ENCODE measurements around the gene AQP2. TPM values are rescaled to one million over a fixed set of nuclear protein-coding genes. Genes with fewer than 3 reads are reported as not detected.
"Not testable (repeated sequence)": the region's sequence is repeated elsewhere in the genome, so short reads cannot be mapped to it uniquely, and the experiment has no call there.

AQP2 gene
- total RNA-seq, 1 donor from 2014 or later, result not detected

GRCh38 chr12:49982246-49983087 is 31.9 kb downstream of the AQP2 start:
- TF ChIP-seq CTCF (IDR thresholded peaks at IDR 0.05), result no peak
- no peaks in the 10 kb centered on the region for H3K36me3 Mint-ChIP-seq (ENCODE audit: low read depth)
- ChIA-PET POLR2A (no interaction called here), CTCF (interaction anchor here (0.8 to 3.6 kb wide), 2 partner anchors 16 to 92 kb away, joined by 3 to 12 read pairs; no protein-coding TSS in a partner anchor)
- no peaks in the 10 kb centered on the region for H3K9me3 Mint-ChIP-seq
- no peak overlapping the region for H3K4me3 Mint-ChIP-seq
- no peaks in the 10 kb centered on the region for H3K4me1 Mint-ChIP-seq
- no peak for ATAC-seq (ENCODE audit: low read depth)
- DNase-seq, result no peak
- no peaks in the 10 kb centered on the region for H3K27me3 Mint-ChIP-seq
- H3K27ac Mint-ChIP-seq, result no peak overlapping the region
- intact Hi-C loops (cut with micrococcal nuclease), result no loop called here

GRCh38 chr12:49983892-49984291 is 33.4 kb downstream of the AQP2 start:
- Mint-ChIP-seq H3K36me3 (ENCODE audit: low read depth) (peaks cover 7% of the 10 kb centered on the region), H3K27ac (no peak overlapping the region), H3K9me3 (no peaks in the 10 kb centered on the region), H3K27me3 (no peaks in the 10 kb centered on the region), H3K4me3 (no peak overlapping the region), H3K4me1 (no peaks in the 10 kb centered on the region)
- POLR2A ChIA-PET, result no interaction called here
- TF ChIP-seq CTCF (IDR thresholded peaks at IDR 0.05), result no peak
- no peak for DNase-seq
- no peak for ATAC-seq (ENCODE audit: low read depth)
- CTCF ChIA-PET, result interaction anchor here (3.6 kb wide), 1 partner anchor 17 kb away, joined by 12 read pairs; no protein-coding TSS in a partner anchor
- intact Hi-C loops (cut with micrococcal nuclease), result no loop called here

GRCh38 chr12:49984476-49985359 is 34.2 kb downstream of the AQP2 start:
- ChIA-PET POLR2A (no interaction called here), CTCF (interaction anchor here (3.6 kb wide), 1 partner anchor 18 kb away, joined by 12 read pairs; no protein-coding TSS in a partner anchor)
- ATAC-seq (ENCODE audit: low read depth) (no peak), DNase-seq (no peak)
- no peaks in the 10 kb centered on the region for H3K27me3 Mint-ChIP-seq
- H3K9me3 Mint-ChIP-seq, result no peaks in the 10 kb centered on the region
- no peak for TF ChIP-seq CTCF (IDR thresholded peaks at IDR 0.05)
- intact Hi-C loops (cut with micrococcal nuclease), result no loop called here
- H3K27ac Mint-ChIP-seq, result no peak overlapping the region
- H3K4me3 Mint-ChIP-seq, result no peak overlapping the region
- H3K4me1 Mint-ChIP-seq, result no peaks in the 10 kb centered on the region
- peaks cover 10% of the 10 kb centered on the region for H3K36me3 Mint-ChIP-seq (ENCODE audit: low read depth)

- Mint-ChIP-seq H3K36me3 (ENCODE audit: low read depth) (peaks cover 14% of the 10 kb centered on the region), H3K4me3 (no peak overlapping the region), H3K9me3 (no peaks in the 10 kb centered on the region), H3K4me1 (no peaks in the 10 kb centered on the region), H3K27ac (no peak overlapping the region), H3K27me3 (no peaks in the 10 kb centered on the region)
- no peak for ATAC-seq (ENCODE audit: low read depth)
- ChIA-PET POLR2A (interaction anchor here (0.6 kb wide), 1 partner anchor 151 kb away, joined by 7 read pairs; no protein-coding TSS in a partner anchor), CTCF (no interaction called here)
- no peak for DNase-seq
- intact Hi-C loops (cut with micrococcal nuclease), result no loop called here
- TF ChIP-seq CTCF (IDR thresholded peaks at IDR 0.05), result no peak
These were observed 35.4 kb downstream of the AQP2 start for GRCh38 chr12:49985981-49986380.

- ChIA-PET POLR2A (interaction anchor here (0.6 kb wide), 1 partner anchor 151 kb away, joined by 7 read pairs; no protein-coding TSS in a partner anchor), CTCF (interaction anchor here (1.0 kb wide), 1 partner anchor 19 kb away, joined by 3 read pairs; no protein-coding TSS in a partner anchor)
- H3K27me3 Mint-ChIP-seq; ATAC-seq (ENCODE audit: low read depth); H3K4me3 Mint-ChIP-seq; H3K27ac Mint-ChIP-seq; intact Hi-C loops (cut with micrococcal nuclease); H3K9me3 Mint-ChIP-seq; H3K4me1 Mint-ChIP-seq; DNase-seq: not testable (repeated sequence)
- H3K36me3 Mint-ChIP-seq (ENCODE audit: low read depth), result peaks cover 14% of the 10 kb centered on the region
These were observed 35.9 kb downstream of the AQP2 start for GRCh38 chr12:49986476-49986875.

Data from activated B cell treated with CpG ODN at 0.5 μM for 24 hours (primary cell).